ENCODE measurements around the gene KRTAP1-4. TPM values are rescaled to one million over a fixed set of nuclear protein-coding genes. Genes with fewer than 3 reads are reported as not detected.

The KRTAP1-4 gene
- total RNA-seq, 5 donors from 2014 or later (not counting 1 experiment from before 2014, with no cell fraction given): not detected

Other genes starting within 250 kb of the KRTAP1-4 start
- not detected for gene KRT27, start 247.6 kb downstream of the KRTAP1-4 start, total RNA-seq
- not detected for gene KRT28, start 230.2 kb downstream of the KRTAP1-4 start, total RNA-seq
- gene KRT10, start 207.6 kb downstream of the KRTAP1-4 start, total RNA-seq: 10 to 100 TPM; 27.2 to 35.3 (median 31.4) TPM
- under 1 TPM in 1 of 5 donors, not detected in 4; 0.10 TPM for gene KRT12, start 163.0 kb downstream of the KRTAP1-4 start, total RNA-seq
- under 1 TPM in 1 of 5 donors, not detected in 4; 0.47 TPM for gene KRT20, start 145.0 kb downstream of the KRTAP1-4 start, total RNA-seq
- gene KRT23, start 92.5 kb downstream of the KRTAP1-4 start, total RNA-seq: not detected
- not detected for gene KRT39, start 63.2 kb downstream of the KRTAP1-4 start, total RNA-seq
- gene KRT40, start 45.9 kb downstream of the KRTAP1-4 start, total RNA-seq: not detected
- gene KRTAP3-3, start 36.0 kb downstream of the KRTAP1-4 start, total RNA-seq: not detected
- gene KRTAP3-2, start 30.3 kb downstream of the KRTAP1-4 start, total RNA-seq: not detected
- not detected for gene KRTAP3-1, start 21.1 kb downstream of the KRTAP1-4 start, total RNA-seq
- not detected for gene KRTAP1-5, start 3.0 kb downstream of the KRTAP1-4 start, total RNA-seq
- not detected for gene KRTAP1-3, start 4.7 kb upstream of the KRTAP1-4 start, total RNA-seq
- gene KRTAP1-1, start 11.3 kb upstream of the KRTAP1-4 start, total RNA-seq: not detected
- not detected for gene KRTAP2-1, start 17.1 kb upstream of the KRTAP1-4 start, total RNA-seq
- not detected for gene KRTAP2-2, start 25.0 kb upstream of the KRTAP1-4 start, total RNA-seq
- not detected for gene KRTAP2-3, start 29.9 kb upstream of the KRTAP1-4 start, total RNA-seq
- not detected for gene KRTAP2-4, start 35.7 kb upstream of the KRTAP1-4 start, total RNA-seq
- not detected for gene KRTAP4-7, start 54.0 kb upstream of the KRTAP1-4 start, total RNA-seq
- gene KRTAP4-8, start 67.9 kb upstream of the KRTAP1-4 start, total RNA-seq: not detected
- gene KRTAP4-16, start 72.0 kb upstream of the KRTAP1-4 start, total RNA-seq: not detected
- not detected for gene KRTAP4-9, start 75.2 kb upstream of the KRTAP1-4 start, total RNA-seq
- not detected for gene KRTAP4-11, start 88.2 kb upstream of the KRTAP1-4 start, total RNA-seq
- gene KRTAP4-12, start 94.0 kb upstream of the KRTAP1-4 start, total RNA-seq: not detected
- not detected for gene KRTAP4-6, start 110.3 kb upstream of the KRTAP1-4 start, total RNA-seq
- not detected for gene KRTAP4-5, start 119.6 kb upstream of the KRTAP1-4 start, total RNA-seq
- gene KRTAP4-4, start 130.6 kb upstream of the KRTAP1-4 start, total RNA-seq: not detected
- gene KRTAP4-3, start 138.0 kb upstream of the KRTAP1-4 start, total RNA-seq: not detected
- gene KRTAP4-2, start 148.0 kb upstream of the KRTAP1-4 start, total RNA-seq: not detected
- gene KRTAP4-1, start 154.7 kb upstream of the KRTAP1-4 start, total RNA-seq: not detected
- not detected for gene KRTAP9-1, start 159.7 kb upstream of the KRTAP1-4 start, total RNA-seq
- gene KRTAP9-2, start 196.5 kb upstream of the KRTAP1-4 start, total RNA-seq: not detected
- gene KRTAP9-3, start 202.3 kb upstream of the KRTAP1-4 start, total RNA-seq: not detected
- not detected for gene KRTAP9-8, start 207.8 kb upstream of the KRTAP1-4 start, total RNA-seq
- gene KRTAP9-4, start 219.5 kb upstream of the KRTAP1-4 start, total RNA-seq: not detected
- gene KRTAP9-9, start 225.2 kb upstream of the KRTAP1-4 start, total RNA-seq: not detected
- gene KRTAP9-6, start 235.2 kb upstream of the KRTAP1-4 start, total RNA-seq: not detected
- gene KRTAP9-7, start 245.5 kb upstream of the KRTAP1-4 start, total RNA-seq: not detected